HEK293T (cell line): Measurements from ENCODE around the gene ADGRL3.

Experiments
- BHLHE40 ChIP-seq: fragments of 450-650 bp; IDR thresholded peaks from 2 replicates; pipeline ENCODE4 v1.6.1; 2016; ENCODE audit warnings: mild to moderate bottlenecking, moderate library complexity, borderline replicate concordance
- CTBP1 ChIP-seq: fragments of 450-650 bp; IDR thresholded peaks from 2 replicates; pipeline ENCODE4 v1.6.1; 2016; ENCODE audit warnings: borderline replicate concordance
- FOXA1 ChIP-seq: fragments of 450-650 bp; IDR thresholded peaks from 2 replicates; pipeline ENCODE4 v1.6.1; 2016; ENCODE audit warnings: mild to moderate bottlenecking
- FOXK2 ChIP-seq: fragments of 450-650 bp; IDR thresholded peaks from 2 replicates; pipeline ENCODE4 v1.6.1; 2016; ENCODE audit warnings: mild to moderate bottlenecking
- FOXM1 ChIP-seq: fragments of 450-650 bp; IDR thresholded peaks from 2 replicates; pipeline ENCODE4 v1.6.1; 2017; ENCODE audit warnings: mild to moderate bottlenecking, borderline replicate concordance
- NFRKB ChIP-seq: fragments of 450-650 bp; IDR thresholded peaks from 2 replicates; pipeline ENCODE4 v1.6.1; 2016; ENCODE audit warnings: mild to moderate bottlenecking, moderate library complexity
- SP1 ChIP-seq: fragments of 450-650 bp; IDR thresholded peaks from 2 replicates; pipeline ENCODE4 v1.6.1; 2017
- SUZ12 ChIP-seq: fragments of 450-650 bp; IDR thresholded peaks from 2 replicates; pipeline ENCODE4 v1.6.1; 2016; ENCODE audit warnings: mild to moderate bottlenecking
- TARDBP ChIP-seq: fragments of 450-650 bp; IDR thresholded peaks from 2 replicates; pipeline ENCODE4 v1.6.1; 2016
- ZNF384 ChIP-seq: fragments of 450-650 bp; IDR thresholded peaks from 2 replicates; pipeline ENCODE4 v1.6.1; 2016

GRCh38 chr4:61662362-61662761, 462.2 kb downstream of the ADGRL3 start:
- TF ChIP-seq CTBP1 (no peak), NFRKB (no peak), TARDBP (no peak), BHLHE40 (no peak), SUZ12 (no peak), FOXK2 (no peak), FOXA1 (no peak), FOXM1 (no peak), ZNF384 (no peak), SP1 (no peak)
